Nephron progenitor cell (in vitro differentiated cells): Measurements from ENCODE around the gene TMEM187.

ENCODE experiments used
- DNase-seq: peaks from one replicate; pipeline ENCODE4 v3.0.0; 2021
- H3K27ac Mint-ChIP-seq: 2 replicates; pipeline ENCODE4 v1.8.0; 2021; ENCODE audit warnings: mild to moderate bottlenecking, moderate library complexity, mixed read lengths
- H3K27me3 Mint-ChIP-seq: 2 replicates; pipeline ENCODE4 v1.8.0; 2021; ENCODE audit warnings: mild to moderate bottlenecking, low read depth, mixed read lengths; ENCODE audit not compliant: poor library complexity
- H3K36me3 Mint-ChIP-seq: 2 replicates; pipeline ENCODE4 v1.8.0; 2021; ENCODE audit warnings: low read depth, mixed read lengths
- H3K4me1 Mint-ChIP-seq: 2 replicates; pipeline ENCODE4 v1.8.0; 2021; ENCODE audit warnings: mixed read lengths
- H3K4me3 Mint-ChIP-seq: 2 replicates; pipeline ENCODE4 v1.8.0; 2021; ENCODE audit warnings: mild to moderate bottlenecking, moderate library complexity, mixed read lengths
- H3K9me3 Mint-ChIP-seq: 2 replicates; pipeline ENCODE4 v1.8.0; 2021; ENCODE audit warnings: mild to moderate bottlenecking, moderate library complexity, mixed read lengths
- CTCF ChIP-seq: fragments of 200-600 bp; sonication (generic); IDR thresholded peaks from 2 replicates; pipeline ENCODE4 v1.5.0; 2021; ENCODE audit warnings: antibody characterized with exemption

TMEM187 gene

DNA sequence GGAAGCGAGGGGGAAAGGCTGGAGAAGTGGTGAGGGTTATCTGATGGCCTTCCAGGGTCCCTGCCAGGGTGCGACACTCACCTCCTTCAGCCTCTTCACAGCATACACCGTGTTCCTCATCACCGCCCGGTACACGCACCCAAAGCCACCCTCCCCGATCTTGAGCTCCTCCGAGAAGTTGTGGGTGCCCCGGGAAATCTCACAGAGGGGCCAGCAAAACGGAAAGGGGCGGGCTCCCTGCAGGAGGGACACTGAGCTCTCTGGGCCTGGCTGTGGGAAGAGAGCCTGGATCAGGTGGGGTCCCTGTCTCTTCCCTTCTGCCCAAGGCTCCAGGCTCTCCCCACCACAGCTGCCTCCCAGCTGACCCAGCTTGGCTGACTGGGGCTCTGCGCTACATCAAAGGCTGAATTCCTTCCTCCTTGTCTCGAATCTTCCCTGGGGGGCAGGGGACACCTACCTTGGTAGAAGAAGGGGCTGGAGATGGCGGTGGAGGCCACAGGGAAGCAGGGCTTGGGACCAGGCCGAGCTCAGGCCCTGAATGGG is 46.0 kb downstream of the TMEM187 start:
- no peak for TF ChIP-seq CTCF
- Mint-ChIP-seq H3K36me3 (peaks cover 5% of the 10 kb centered on the region), H3K4me1 (peaks cover 37% of the 10 kb centered on the region), H3K27me3 (no peaks in the 10 kb centered on the region), H3K4me3 (peak overlapping the region; percentile 81), H3K27ac (no peak overlapping the region), H3K9me3 (peaks cover 44% of the 10 kb centered on the region)
- DNase-seq = no peak

- H3K9me3 Mint-ChIP-seq = peaks cover 47% of the 10 kb centered on the region
- peak overlapping the region; percentile 81 for H3K4me3 Mint-ChIP-seq
- no peak overlapping the region for H3K27ac Mint-ChIP-seq
- H3K4me1 Mint-ChIP-seq = peaks cover 41% of the 10 kb centered on the region
- no peak for TF ChIP-seq CTCF
- H3K27me3 Mint-ChIP-seq = no peaks in the 10 kb centered on the region
- DNase-seq = peak; percentile 35
- peaks cover 5% of the 10 kb centered on the region for H3K36me3 Mint-ChIP-seq
Observed at GRCh38 chrX:154019061-154019621, 46.6 kb downstream of the TMEM187 start.

- Mint-ChIP-seq H3K4me1 (peaks cover 48% of the 10 kb centered on the region), H3K27me3 (no peaks in the 10 kb centered on the region), H3K36me3 (peaks cover 5% of the 10 kb centered on the region), H3K4me3 (peak within 1 kb of the TSS; percentile 81), H3K27ac (peak within 1 kb of the TSS; percentile 95), H3K9me3 (peaks cover 45% of the 10 kb centered on the region)
- DNase-seq = peak; percentile 60
- no peak for TF ChIP-seq CTCF
Observed at GRCh38 chrX:154019633-154020528, 47.3 kb downstream of the TMEM187 start, which contains the start of gene IRAK1. TSS of gene IRAK1 (minus strand) at chrX:154019902. CDS start at chrX:154019812, 90 bp downstream.

DNA sequence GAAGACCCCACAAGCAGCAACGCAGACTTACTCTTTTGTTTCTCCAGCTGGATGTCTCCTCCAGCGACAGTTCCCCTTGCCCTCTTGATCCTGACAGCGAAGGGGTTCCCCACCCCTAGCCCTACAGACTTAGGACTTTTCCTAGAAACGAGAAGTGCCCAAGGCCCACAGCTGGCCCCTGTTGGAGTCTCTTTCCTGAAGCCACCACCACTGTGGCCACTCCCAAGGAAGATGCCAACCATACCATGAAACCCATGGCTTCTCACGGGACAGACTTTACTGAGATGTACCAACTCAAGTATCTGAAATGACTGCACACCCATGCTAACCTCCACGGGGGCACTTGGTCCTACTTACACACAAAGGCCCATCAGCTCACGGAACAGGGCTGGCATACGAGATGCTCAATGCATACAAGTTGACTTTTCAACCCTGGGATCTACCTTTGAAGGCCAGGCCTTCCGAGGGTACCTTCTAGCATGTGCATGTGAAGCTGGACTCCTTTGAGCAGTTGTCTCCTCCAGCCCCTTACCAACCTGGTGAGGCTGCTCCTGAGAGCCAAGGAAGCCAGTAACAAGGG is 48.1 kb downstream of the TMEM187 start:
- peaks cover 56% of the 10 kb centered on the region for H3K4me1 Mint-ChIP-seq
- no peak for DNase-seq
- H3K27ac Mint-ChIP-seq = peak overlapping the region; percentile 95
- no peak for TF ChIP-seq CTCF
- peak overlapping the region; percentile 81 for H3K4me3 Mint-ChIP-seq
- peaks cover 44% of the 10 kb centered on the region for H3K9me3 Mint-ChIP-seq
- H3K36me3 Mint-ChIP-seq = peaks cover 5% of the 10 kb centered on the region
- H3K27me3 Mint-ChIP-seq = no peaks in the 10 kb centered on the region

GRCh38 chrX:154021131-154021611 is 48.6 kb downstream of the TMEM187 start:
- Mint-ChIP-seq H3K4me1 (peaks cover 60% of the 10 kb centered on the region), H3K27ac (peak overlapping the region; percentile 71), H3K4me3 (no peak overlapping the region), H3K36me3 (no peaks in the 10 kb centered on the region), H3K27me3 (no peaks in the 10 kb centered on the region), H3K9me3 (peaks cover 43% of the 10 kb centered on the region)
- TF ChIP-seq CTCF = no peak
- DNase-seq = no peak
